ENCODE measurements around the gene EGLN3. TPM values are rescaled to one million over a fixed set of nuclear protein-coding genes. Genes with fewer than 3 reads are reported as not detected.

The EGLN3 gene
- total RNA-seq, 3 donors from 2014 or later (not counting 1 experiment from before 2014, with no cell fraction given): 0.52 to 1.1 (median 0.57) TPM

- no peak overlapping the region for H3K27ac Mint-ChIP-seq
- H3K9me3 Mint-ChIP-seq: no peaks in the 10 kb centered on the region
- H3K36me3 Mint-ChIP-seq: no peaks in the 10 kb centered on the region
- 88% methylated on average over 2 of the region's 3 CpGs for WGBS (ENCODE audit: insufficient coverage)
- H3K4me1 ChIP-seq (ENCODE audit: control insufficient read depth, insufficient read depth, low read length): no peaks in the 10 kb centered on the region
- no peaks in the 10 kb centered on the region for H3K36me3 ChIP-seq (ENCODE audit: control insufficient read depth, insufficient read depth, low read length)
- H3K4me1 Mint-ChIP-seq: no peaks in the 10 kb centered on the region
- H3K4me3 ChIP-seq (ENCODE audit: low read length): no peak overlapping the region
- TF ChIP-seq, protein P1, sequence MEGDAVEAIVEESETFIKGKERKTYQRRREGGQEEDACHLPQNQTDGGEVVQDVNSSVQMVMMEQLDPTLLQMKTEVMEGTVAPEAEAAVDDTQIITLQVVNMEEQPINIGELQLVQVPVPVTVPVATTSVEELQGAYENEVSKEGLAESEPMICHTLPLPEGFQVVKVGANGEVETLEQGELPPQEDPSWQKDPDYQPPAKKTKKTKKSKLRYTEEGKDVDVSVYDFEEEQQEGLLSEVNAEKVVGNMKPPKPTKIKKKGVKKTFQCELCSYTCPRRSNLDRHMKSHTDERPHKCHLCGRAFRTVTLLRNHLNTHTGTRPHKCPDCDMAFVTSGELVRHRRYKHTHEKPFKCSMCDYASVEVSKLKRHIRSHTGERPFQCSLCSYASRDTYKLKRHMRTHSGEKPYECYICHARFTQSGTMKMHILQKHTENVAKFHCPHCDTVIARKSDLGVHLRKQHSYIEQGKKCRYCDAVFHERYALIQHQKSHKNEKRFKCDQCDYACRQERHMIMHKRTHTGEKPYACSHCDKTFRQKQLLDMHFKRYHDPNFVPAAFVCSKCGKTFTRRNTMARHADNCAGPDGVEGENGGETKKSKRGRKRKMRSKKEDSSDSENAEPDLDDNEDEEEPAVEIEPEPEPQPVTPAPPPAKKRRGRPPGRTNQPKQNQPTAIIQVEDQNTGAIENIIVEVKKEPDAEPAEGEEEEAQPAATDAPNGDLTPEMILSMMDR (IDR thresholded peaks at IDR 0.05): no peak
- no peaks in the 10 kb centered on the region for H3K27me3 Mint-ChIP-seq (ENCODE audit: low read depth in 2 of 2)
- H3K27me3 ChIP-seq (ENCODE audit: control insufficient read depth, insufficient read depth, low read length): no peaks in the 10 kb centered on the region
- H3K27ac ChIP-seq (ENCODE audit: low read length): no peak overlapping the region
- no peak overlapping the region for H3K4me3 Mint-ChIP-seq
- DNase-seq (no peak), ATAC-seq (no peak)
- H3K9me3 ChIP-seq (ENCODE audit: control insufficient read depth, insufficient read depth, low read length): no peaks in the 10 kb centered on the region
- intact Hi-C loops (cut with micrococcal nuclease): no loop called here
These were observed 26.2 kb downstream of the EGLN3 start for GRCh38 chr14:33924566-33925100.

DNA sequence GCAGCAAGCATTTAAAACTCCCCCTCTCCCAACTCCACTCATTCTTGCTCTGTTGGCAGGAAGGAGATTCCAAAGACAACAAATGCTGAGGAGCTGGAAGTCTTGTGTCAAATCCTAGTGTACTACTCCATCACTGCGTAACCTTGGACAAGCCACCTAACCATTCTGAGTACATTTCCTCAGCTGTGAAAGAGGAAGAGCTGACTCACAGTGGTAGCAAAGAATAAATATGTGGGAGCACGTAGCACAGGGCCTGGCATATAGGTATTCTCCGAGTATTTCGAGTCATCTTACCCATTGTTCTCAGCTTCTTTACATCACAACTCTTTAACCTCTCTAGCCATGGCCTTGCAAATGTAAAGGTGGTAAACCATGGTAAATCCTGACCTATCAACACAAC lies 28.7 kb downstream of the EGLN3 start:
- H3K4me1 Mint-ChIP-seq: no peaks in the 10 kb centered on the region
- H3K4me3 Mint-ChIP-seq: no peak overlapping the region
- Histone ChIP-seq H3K27me3 (ENCODE audit: control insufficient read depth, insufficient read depth, low read length) (no peaks in the 10 kb centered on the region), H3K36me3 (ENCODE audit: control insufficient read depth, insufficient read depth, low read length) (no peaks in the 10 kb centered on the region), H3K4me1 (ENCODE audit: control insufficient read depth, insufficient read depth, low read length) (no peaks in the 10 kb centered on the region), H3K4me3 (ENCODE audit: low read length) (no peak overlapping the region), H3K27ac (ENCODE audit: low read length) (no peak overlapping the region), H3K9me3 (ENCODE audit: control insufficient read depth, insufficient read depth, low read length) (no peaks in the 10 kb centered on the region)
- no peaks in the 10 kb centered on the region for H3K36me3 Mint-ChIP-seq
- TF ChIP-seq, protein P1 (IDR thresholded peaks at IDR 0.05): no peak
- intact Hi-C loops (cut with micrococcal nuclease): no loop called here
- no peak for ATAC-seq
- WGBS (ENCODE audit: insufficient coverage): 79% methylated on average over 4 of the region's 4 CpGs
- no peaks in the 10 kb centered on the region for H3K9me3 Mint-ChIP-seq
- H3K27ac Mint-ChIP-seq: no peak overlapping the region
- H3K27me3 Mint-ChIP-seq (ENCODE audit: low read depth in 2 of 2): no peaks in the 10 kb centered on the region
- DNase-seq: no peak

DNA sequence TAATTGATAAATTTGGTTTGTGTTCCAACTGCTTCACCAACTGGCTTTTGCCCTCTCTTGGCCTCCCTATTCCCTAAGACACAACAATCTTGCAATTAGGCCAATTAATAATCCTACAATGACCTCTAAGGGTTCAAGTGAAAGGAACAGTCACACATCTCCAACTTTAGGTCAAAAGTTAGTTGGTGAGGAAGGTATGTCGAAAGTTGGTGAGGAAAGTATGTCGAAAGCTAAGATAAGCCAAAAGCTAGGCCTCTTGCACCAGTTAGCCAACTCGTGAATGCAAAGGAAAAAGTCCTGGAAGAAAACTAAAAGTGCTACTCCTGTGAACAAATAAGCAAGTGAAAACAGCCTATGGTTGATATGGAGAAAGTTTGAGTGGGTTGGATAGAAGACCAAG lies 32.6 kb downstream of the EGLN3 start:
- DNase-seq: no peak
- Histone ChIP-seq H3K27me3 (ENCODE audit: control insufficient read depth, insufficient read depth, low read length) (no peaks in the 10 kb centered on the region), H3K4me1 (ENCODE audit: control insufficient read depth, insufficient read depth, low read length) (no peaks in the 10 kb centered on the region), H3K36me3 (ENCODE audit: control insufficient read depth, insufficient read depth, low read length) (no peaks in the 10 kb centered on the region), H3K9me3 (ENCODE audit: control insufficient read depth, insufficient read depth, low read length) (no peaks in the 10 kb centered on the region), H3K27ac (ENCODE audit: low read length) (no peak overlapping the region), H3K4me3 (ENCODE audit: low read length) (no peak overlapping the region)
- WGBS (ENCODE audit: insufficient coverage): 89% methylated on average over 3 of the region's 3 CpGs
- Mint-ChIP-seq H3K27me3 (ENCODE audit: low read depth in 2 of 2) (no peaks in the 10 kb centered on the region), H3K9me3 (no peaks in the 10 kb centered on the region), H3K36me3 (no peaks in the 10 kb centered on the region), H3K27ac (no peak overlapping the region), H3K4me1 (no peaks in the 10 kb centered on the region), H3K4me3 (no peak overlapping the region)
- intact Hi-C loops (cut with micrococcal nuclease): no loop called here
- TF ChIP-seq, protein P1 (IDR thresholded peaks at IDR 0.05): no peak
- no peak for ATAC-seq

DNA sequence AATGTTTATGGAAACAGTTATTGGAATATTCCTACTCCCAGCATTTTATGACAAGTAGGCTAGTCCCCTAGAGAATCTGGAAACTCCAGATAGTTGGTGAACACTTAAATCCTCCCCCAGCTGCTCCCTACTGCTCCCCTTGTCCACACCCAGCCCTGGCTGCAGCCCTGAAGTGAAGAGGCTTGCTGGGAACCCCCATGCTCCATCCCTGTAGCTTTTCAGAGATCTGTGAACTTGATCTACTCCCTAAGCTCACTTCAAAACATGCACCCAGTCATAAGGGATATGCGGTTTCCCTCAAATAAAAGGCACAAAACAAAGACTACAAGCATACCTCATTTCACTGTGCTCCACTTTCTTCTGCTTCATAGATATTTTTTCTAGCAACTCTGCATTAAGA lies 33.2 kb downstream of the EGLN3 start:
- H3K9me3 Mint-ChIP-seq: no peaks in the 10 kb centered on the region
- no peaks in the 10 kb centered on the region for H3K27me3 Mint-ChIP-seq (ENCODE audit: low read depth in 2 of 2)
- no peaks in the 10 kb centered on the region for H3K9me3 ChIP-seq (ENCODE audit: control insufficient read depth, insufficient read depth, low read length)
- H3K27ac ChIP-seq (ENCODE audit: low read length): no peak overlapping the region
- H3K4me3 ChIP-seq (ENCODE audit: low read length): no peak overlapping the region
- no peaks in the 10 kb centered on the region for H3K36me3 Mint-ChIP-seq
- ATAC-seq: no peak
- WGBS (ENCODE audit: insufficient coverage): 58% methylated on average over 1 of the region's 1 CpG
- no peaks in the 10 kb centered on the region for H3K4me1 Mint-ChIP-seq
- H3K27me3 ChIP-seq (ENCODE audit: control insufficient read depth, insufficient read depth, low read length): no peaks in the 10 kb centered on the region
- TF ChIP-seq, protein P1 (IDR thresholded peaks at IDR 0.05): no peak
- DNase-seq: no peak
- no peak overlapping the region for H3K27ac Mint-ChIP-seq
- H3K36me3 ChIP-seq (ENCODE audit: control insufficient read depth, insufficient read depth, low read length): no peaks in the 10 kb centered on the region
- intact Hi-C loops (cut with micrococcal nuclease): no loop called here
- H3K4me1 ChIP-seq (ENCODE audit: control insufficient read depth, insufficient read depth, low read length): no peaks in the 10 kb centered on the region
- H3K4me3 Mint-ChIP-seq: no peak overlapping the region

Measured in natural killer cell (primary cell).